DMS53 treated with DMSO at 0.1 percent for 48 hours (cell line): Measurements from ENCODE around the gene KIAA1217.
"Not testable (repeated sequence)": the region's sequence is repeated elsewhere in the genome, so short reads cannot be mapped to it uniquely, and the experiment has no call there.

ENCODE experiments used
- DNase-seq: peaks from one replicate; lab custom pipeline; 2025; ENCODE audit not compliant: unreplicated experiment; lab: John Stamatoyannopoulos, UW

Gene KIAA1217

GRCh38 chr10:24438800-24439199, 229.9 kb downstream of the KIAA1217 start:
- DNase-seq = no peak

GRCh38 chr10:24439935-24440334, 231.0 kb downstream of the KIAA1217 start:
- DNase-seq = no peak

- DNase-seq = no peak
Observed at GRCh38 chr10:24440817-24441797, 232.2 kb downstream of the KIAA1217 start.

- no peak for DNase-seq
Observed at GRCh38 chr10:24442234-24442633, 233.3 kb downstream of the KIAA1217 start.

GRCh38 chr10:24442641-24443174, 233.8 kb downstream of the KIAA1217 start:
- DNase-seq = not testable (repeated sequence)

GRCh38 chr10:24444337-24444736, 235.4 kb downstream of the KIAA1217 start:
- peak; percentile 93 for DNase-seq

GRCh38 chr10:24445958-24446357, 237.0 kb downstream of the KIAA1217 start:
- not testable (repeated sequence) for DNase-seq

- DNase-seq = peak; percentile 18
Observed at GRCh38 chr10:24446739-24447138, 237.8 kb downstream of the KIAA1217 start.

GRCh38 chr10:24448351-24448999, 239.5 kb downstream of the KIAA1217 start:
- DNase-seq = no peak

GRCh38 chr10:24449321-24449740, 240.4 kb downstream of the KIAA1217 start:
- peak; percentile 83 for DNase-seq

- DNase-seq = no peak
Observed at GRCh38 chr10:24449769-24450310, 240.9 kb downstream of the KIAA1217 start.

- DNase-seq = no peak
Observed at GRCh38 chr10:24451325-24451820, 242.4 kb downstream of the KIAA1217 start.

- no peak for DNase-seq
Observed at GRCh38 chr10:24452030-24452429, 243.1 kb downstream of the KIAA1217 start.

- no peak for DNase-seq
Observed at GRCh38 chr10:24453404-24453830, 244.5 kb downstream of the KIAA1217 start.

GRCh38 chr10:24453973-24454372, 245.0 kb downstream of the KIAA1217 start:
- no peak for DNase-seq

GRCh38 chr10:24455447-24455846, 246.5 kb downstream of the KIAA1217 start:
- no peak for DNase-seq

GRCh38 chr10:24456322-24456721, 247.4 kb downstream of the KIAA1217 start:
- no peak for DNase-seq

- no peak for DNase-seq
Observed at GRCh38 chr10:24457661-24458318, 248.9 kb downstream of the KIAA1217 start.

GRCh38 chr10:24459836-24460235, 250.9 kb downstream of the KIAA1217 start:
- DNase-seq = no peak

- no peak for DNase-seq
Observed at GRCh38 chr10:24462291-24462813, 253.4 kb downstream of the KIAA1217 start.
